Esophagus muscularis mucosa (tissue), 4 donors: Measurements from ENCODE around the gene STOML1.

Source experiments
- CTCF ChIP-seq, 3 experiments: fragments of 200-600 bp in 2 of 3; fragments of 450-650 bp in 1 of 3; sonication (generic) in 2 of 3; IDR thresholded peaks; one replicate each; pipeline ENCODE4 v1.5.1; 2017 to 2019; ENCODE audit warnings: antibody characterized with exemption in 3 of 3, mild to moderate bottlenecking in 2 of 3, moderate library complexity in 1 of 3
- EP300 ChIP-seq: sonication (generic); formaldehyde crosslinking; IDR thresholded peaks from one replicate; pipeline ENCODE4 v1.6.1; 2017; ENCODE audit warnings: antibody characterized with exemption
- POLR2A ChIP-seq: fragments of 450-650 bp; IDR thresholded peaks from one replicate; pipeline ENCODE4 v1.6.1; 2017; ENCODE audit warnings: antibody characterized with exemption, moderate library complexity, mild to moderate bottlenecking, low read depth
- POLR2AphosphoS5 ChIP-seq, 2 donors: sonication (generic); formaldehyde crosslinking; IDR thresholded peaks; one replicate each; pipeline ENCODE4 v1.6.1; 2017; ENCODE audit warnings: antibody characterized with exemption in 2 of 2

- no peak for TF ChIP-seq CTCF (IDR thresholded peaks at IDR 0.05)
- TF ChIP-seq POLR2A = no peak
- no peak for TF ChIP-seq POLR2AphosphoS5 (IDR thresholded peaks at IDR 0.05)
- TF ChIP-seq EP300 = no peak
Observed at GRCh38 chr15:73952913-73953750, 39.0 kb downstream of the STOML1 start.
